H9 (cell line): ENCODE results near the gene ARHGAP31. TPM values are rescaled to one million over a fixed set of nuclear protein-coding genes. Genes with fewer than 3 reads are reported as not detected.

Experiments used
- DNase-seq: peaks from one replicate; pipeline ENCODE4 v3.0.0-alpha.2; 2017
- H2AFZ ChIP-seq: one replicate; pipeline ENCODE4 v1.6.1; 2013; ENCODE audit warnings: mild to moderate bottlenecking, low read length, control low read depth, moderate library complexity
- H2AK5ac ChIP-seq: 2 replicates; pipeline ENCODE4 v1.6.1; 2013; ENCODE audit warnings: low read length, control low read depth, mixed read lengths; ENCODE audit not compliant: insufficient read length
- H2BK120ac ChIP-seq: one replicate; pipeline ENCODE4 v1.6.1; 2013; ENCODE audit warnings: low read depth, mild to moderate bottlenecking, low read length, control low read depth, inconsistent platforms; ENCODE audit not compliant: poor library complexity, severe bottlenecking
- H2BK12ac ChIP-seq: 2 replicates; pipeline ENCODE4 v1.6.1; 2013; ENCODE audit warnings: low read length, control low read depth, mixed read lengths, low read depth; ENCODE audit not compliant: insufficient read length
- H2BK15ac ChIP-seq: 2 replicates; pipeline ENCODE4 v1.6.1; 2013; ENCODE audit warnings: low read depth, low read length, control low read depth
- H2BK20ac ChIP-seq: one replicate; pipeline ENCODE4 v1.6.1; 2013; ENCODE audit warnings: low read depth, mild to moderate bottlenecking, low read length, control low read depth, inconsistent platforms; ENCODE audit not compliant: poor library complexity, severe bottlenecking
- H2BK5ac ChIP-seq: 2 replicates; pipeline ENCODE4 v1.6.1; 2013; ENCODE audit warnings: low read length, control low read depth, mixed read lengths; ENCODE audit not compliant: insufficient read length
- H3K14ac ChIP-seq: 2 replicates; pipeline ENCODE4 v1.6.1; 2013; ENCODE audit warnings: low read length, control low read depth; ENCODE audit not compliant: insufficient read depth
- H3K18ac ChIP-seq: 2 replicates; pipeline ENCODE4 v1.6.1; 2013; ENCODE audit warnings: low read depth, mild to moderate bottlenecking, mixed read lengths, low read length, control low read depth; ENCODE audit not compliant: insufficient read length
- H3K23ac ChIP-seq: 2 replicates; pipeline ENCODE4 v1.6.1; 2013; ENCODE audit warnings: low read length, control low read depth, mixed read lengths, low read depth; ENCODE audit not compliant: insufficient read length
- H3K23me2 ChIP-seq: 2 replicates; pipeline ENCODE4 v1.6.1; 2013; ENCODE audit warnings: low read depth, mild to moderate bottlenecking, mixed read lengths, low read length, control low read depth; ENCODE audit not compliant: insufficient read length, poor library complexity, severe bottlenecking
- H3K27ac ChIP-seq: 2 replicates; pipeline ENCODE4 v1.5.1; 2013; ENCODE audit warnings: low read length, control low read depth, mixed read lengths, low read depth; ENCODE audit not compliant: insufficient read length
- H3K27me3 ChIP-seq: 2 replicates; pipeline ENCODE4 v1.6.1; 2013; ENCODE audit warnings: low read length, control low read depth, inconsistent platforms; ENCODE audit not compliant: insufficient read depth
- H3K4ac ChIP-seq: 2 replicates; pipeline ENCODE4 v1.6.1; 2013; ENCODE audit warnings: low read depth, mild to moderate bottlenecking, control low read depth, inconsistent platforms, low read length, moderate library complexity
- H3K4me1 ChIP-seq: 2 replicates; pipeline ENCODE4 v1.6.1; 2013; ENCODE audit warnings: low read length, control low read depth, inconsistent platforms; ENCODE audit not compliant: insufficient read depth
- H3K4me2 ChIP-seq: 2 replicates; pipeline ENCODE4 v1.6.1; 2013; ENCODE audit warnings: low read length, control low read depth, mixed read lengths; ENCODE audit not compliant: insufficient read length, insufficient read depth
- H3K56ac ChIP-seq: 2 replicates; pipeline ENCODE4 v1.6.1; 2013; ENCODE audit warnings: low read depth, mild to moderate bottlenecking, mixed read lengths, low read length, control low read depth; ENCODE audit not compliant: insufficient read length
- H3K79me1 ChIP-seq: 2 replicates; pipeline ENCODE4 v1.6.1; 2013; ENCODE audit warnings: low read depth, mild to moderate bottlenecking, moderate library complexity, low read length, control low read depth, inconsistent platforms; ENCODE audit not compliant: insufficient read depth, poor library complexity, severe bottlenecking
- H3K79me2 ChIP-seq: 2 replicates; pipeline ENCODE4 v1.6.1; 2013; ENCODE audit warnings: low read length, control low read depth, inconsistent platforms; ENCODE audit not compliant: insufficient read depth
- H3K9ac ChIP-seq: 2 replicates; pipeline ENCODE4 v1.6.1; 2013; ENCODE audit warnings: low read length, control low read depth, mixed read lengths; ENCODE audit not compliant: insufficient read length; ENCODE audit errors: extremely low read depth
- H3K9me3 ChIP-seq: one replicate; pipeline ENCODE4 v1.6.1; 2013; ENCODE audit warnings: low read depth, low read length, inconsistent platforms; ENCODE audit not compliant: control insufficient read depth
- H3T11ph ChIP-seq: one replicate; pipeline ENCODE4 v1.6.1; 2013; ENCODE audit warnings: mild to moderate bottlenecking, low read length, control low read depth, inconsistent platforms
- H4K20me1 ChIP-seq: one replicate; pipeline ENCODE4 v1.6.1; 2013; ENCODE audit not compliant: control insufficient read depth, insufficient read length, insufficient read depth
- H4K5ac ChIP-seq: 2 replicates; pipeline ENCODE4 v1.6.1; 2013; ENCODE audit warnings: low read depth, mild to moderate bottlenecking, mixed read lengths, low read length, control low read depth; ENCODE audit not compliant: insufficient read length
- H4K8ac ChIP-seq: replicated peaks from 2 replicates; pipeline ENCODE4 v1.6.1; 2013; ENCODE audit warnings: low read length, control low read depth, mixed read lengths, low read depth; ENCODE audit not compliant: insufficient read length
- H4K91ac ChIP-seq: 2 replicates; pipeline ENCODE4 v1.6.1; 2013; ENCODE audit warnings: low read depth, mild to moderate bottlenecking, moderate library complexity, mixed read lengths, low read length, control low read depth; ENCODE audit not compliant: insufficient read length
- H3K27ac Mint-ChIP-seq, 3 experiments: 2 replicates in 2 of 3; 3 replicates in 1 of 3; pipeline ENCODE4 v1.8.0; 2020 to 2021; ENCODE audit warnings: mixed read lengths in 3 of 3, mild to moderate bottlenecking in 1 of 3, moderate library complexity in 1 of 3
- H3K27me3 Mint-ChIP-seq: 2 replicates; pipeline ENCODE4 v1.8.0; 2021; ENCODE audit warnings: low read depth, mild to moderate bottlenecking, moderate library complexity, mixed read lengths
- H3K36me3 Mint-ChIP-seq, 3 experiments: 2 replicates in 2 of 3; 3 replicates in 1 of 3; pipeline ENCODE4 v1.8.0; 2020 to 2021; ENCODE audit warnings: low read depth in 3 of 3, mixed read lengths in 3 of 3; ENCODE audit not compliant: insufficient read depth in 1 of 3
- H3K4me1 Mint-ChIP-seq, 2 experiments: 2 replicates each; pipeline ENCODE4 v1.8.0; 2020; ENCODE audit warnings: mixed read lengths in 2 of 2
- H3K4me3 Mint-ChIP-seq, 2 experiments: 2 replicates in 1 of 2; 3 replicates in 1 of 2; pipeline ENCODE4 v1.8.0; 2020 to 2021; ENCODE audit warnings: mild to moderate bottlenecking in 2 of 2, mixed read lengths in 2 of 2, moderate library complexity in 1 of 2
- H3K9me3 Mint-ChIP-seq, 2 experiments: 2 replicates in 1 of 2; 3 replicates in 1 of 2; pipeline ENCODE4 v1.8.0; 2020; ENCODE audit warnings: mild to moderate bottlenecking in 2 of 2, mixed read lengths in 2 of 2, moderate library complexity in 1 of 2
- WGBS: extraction: QIAGEN DNeasy Blood & Tissue Kit; methylation state at CpG from one replicate; pipeline ENCODE4 v1.1.7; 2013; ENCODE audit warnings: missing lambda C conversion rate, low lambda C conversion rate, mixed read lengths; ENCODE audit not compliant: insufficient read length; ENCODE audit errors: extremely low coverage; 5-methylcytosine and 5-hydroxymethylcytosine counted together
- total RNA-seq: library from RNA; stranded (reverse); gene quantifications from 2 replicates; pipeline ENCODE4 v1.2.1, GENCODE V29; 2021
- TF ChIP-seq, protein P1 (sequence below): fragments of 200-600 bp; sonication (generic); conservative IDR thresholded peaks from 3 replicates; pipeline ENCODE4 v1.8.0; 2021; ENCODE audit warnings: antibody characterized with exemption, mild to moderate bottlenecking

ARHGAP31 gene
- total RNA-seq, 1 experiment from 2014 or later: 2.2 TPM

GRCh38 chr3:119311081-119311925 lies 17.1 kb downstream of the ARHGAP31 start:
- Histone ChIP-seq H4K91ac (no peak overlapping the region), H3K9me3 (no peaks in the 10 kb centered on the region), H3K27me3 (no peaks in the 10 kb centered on the region), H2AK5ac (no peak overlapping the region), H3K4me2 (no peak overlapping the region), H3K18ac (no peak overlapping the region), H3K23me2 (no peaks in the 10 kb centered on the region), H2BK20ac (no peak overlapping the region), H3T11ph (no peak overlapping the region), H4K8ac (no peak overlapping the region), H2BK12ac (no peak overlapping the region), H4K5ac (no peak overlapping the region), H3K79me2 (no peaks in the 10 kb centered on the region), H3K14ac (no peak overlapping the region), H3K79me1 (no peaks in the 10 kb centered on the region), H3K27ac (no peak overlapping the region), H3K4me1 (no peaks in the 10 kb centered on the region; the same call in 1 of the 2 replicates), H4K20me1 (no peaks in the 10 kb centered on the region), H3K56ac (no peak overlapping the region), H2BK5ac (no peak overlapping the region), H3K9ac (no peak overlapping the region), H2BK120ac (no peak overlapping the region), H3K23ac (no peak overlapping the region), H2AFZ (no peak overlapping the region), H3K4ac (no peak overlapping the region), H2BK15ac (no peak overlapping the region)
- no CpG with 5 or more reads among the region's 10 CpGs for WGBS
- Mint-ChIP-seq H3K4me1 (peaks cover 17 to 20% of the 10 kb centered on the region in 2 experiments), H3K9me3 (no peaks in the 10 kb centered on the region), H3K27me3 (peaks cover 11% of the 10 kb centered on the region), H3K27ac (no peak overlapping the region; a peak in 2 of 7 replicates), H3K36me3 (peaks cover 0 to 2% (median 0%) of the 10 kb centered on the region in 3 experiments; a peak in 3 of 7 replicates), H3K4me3 (no peak overlapping the region)
- DNase-seq: no peak
- TF ChIP-seq, protein P1, sequence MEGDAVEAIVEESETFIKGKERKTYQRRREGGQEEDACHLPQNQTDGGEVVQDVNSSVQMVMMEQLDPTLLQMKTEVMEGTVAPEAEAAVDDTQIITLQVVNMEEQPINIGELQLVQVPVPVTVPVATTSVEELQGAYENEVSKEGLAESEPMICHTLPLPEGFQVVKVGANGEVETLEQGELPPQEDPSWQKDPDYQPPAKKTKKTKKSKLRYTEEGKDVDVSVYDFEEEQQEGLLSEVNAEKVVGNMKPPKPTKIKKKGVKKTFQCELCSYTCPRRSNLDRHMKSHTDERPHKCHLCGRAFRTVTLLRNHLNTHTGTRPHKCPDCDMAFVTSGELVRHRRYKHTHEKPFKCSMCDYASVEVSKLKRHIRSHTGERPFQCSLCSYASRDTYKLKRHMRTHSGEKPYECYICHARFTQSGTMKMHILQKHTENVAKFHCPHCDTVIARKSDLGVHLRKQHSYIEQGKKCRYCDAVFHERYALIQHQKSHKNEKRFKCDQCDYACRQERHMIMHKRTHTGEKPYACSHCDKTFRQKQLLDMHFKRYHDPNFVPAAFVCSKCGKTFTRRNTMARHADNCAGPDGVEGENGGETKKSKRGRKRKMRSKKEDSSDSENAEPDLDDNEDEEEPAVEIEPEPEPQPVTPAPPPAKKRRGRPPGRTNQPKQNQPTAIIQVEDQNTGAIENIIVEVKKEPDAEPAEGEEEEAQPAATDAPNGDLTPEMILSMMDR: no peak
